ENCODE data around the gene TBC1D16. TPM values are rescaled to one million over a fixed set of nuclear protein-coding genes. Genes with fewer than 3 reads are reported as not detected.
"Not testable (repeated sequence)": the region's sequence is repeated elsewhere in the genome, so short reads cannot be mapped to it uniquely, and the experiment has no call there.

TBC1D16 gene
- total and polyA plus RNA-seq, 5 experiments from 2014 or later: 0.48 to 3.1 (median 0.89) TPM

DNA sequence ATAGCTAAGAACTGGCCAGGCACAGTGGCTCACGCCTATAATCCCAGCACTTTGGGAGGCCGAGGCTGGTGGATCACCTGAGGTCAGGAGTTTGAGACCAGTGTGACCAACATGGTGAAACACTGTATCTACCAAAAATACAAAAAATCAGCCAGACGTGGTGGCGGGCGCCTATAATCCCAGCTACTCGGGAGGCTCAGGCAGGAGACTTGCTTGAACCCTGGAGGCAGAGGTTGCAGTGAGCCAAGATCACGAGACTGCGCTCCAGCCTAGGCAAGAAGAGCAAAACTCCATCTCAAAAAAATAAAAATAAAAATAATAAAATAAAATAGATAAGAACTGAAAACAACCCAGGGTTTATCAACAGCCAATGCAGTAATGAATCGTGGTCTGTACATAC lies 74.1 kb downstream of the TBC1D16 start:
- H3K4me3 Mint-ChIP-seq, POLR2A ChIA-PET, H3K9me3 Mint-ChIP-seq, H3K27ac Mint-ChIP-seq, DNase-seq, ATAC-seq, H3K27me3 Mint-ChIP-seq, H3K36me3 Mint-ChIP-seq: not testable (repeated sequence)
- H3K4me1 Mint-ChIP-seq: peaks cover 0 to 15% (median 3%) of the 10 kb centered on the region in 4 donors

- Mint-ChIP-seq H3K4me1 (peaks cover 0 to 9% (median 2%) of the 10 kb centered on the region in 4 donors), H3K9me3 (no peaks in the 10 kb centered on the region), H3K27ac (no peak overlapping the region), H3K36me3 (no peaks in the 10 kb centered on the region), H3K4me3 (no peak overlapping the region), H3K27me3 (peaks cover 0 to 4% (median 2%) of the 10 kb centered on the region in 5 donors)
- POLR2A ChIA-PET: no interaction called here
- no peak for ATAC-seq
- DNase-seq: no peak
These were observed 74.7 kb downstream of the TBC1D16 start for GRCh38 chr17:79960788-79961522.

DNA sequence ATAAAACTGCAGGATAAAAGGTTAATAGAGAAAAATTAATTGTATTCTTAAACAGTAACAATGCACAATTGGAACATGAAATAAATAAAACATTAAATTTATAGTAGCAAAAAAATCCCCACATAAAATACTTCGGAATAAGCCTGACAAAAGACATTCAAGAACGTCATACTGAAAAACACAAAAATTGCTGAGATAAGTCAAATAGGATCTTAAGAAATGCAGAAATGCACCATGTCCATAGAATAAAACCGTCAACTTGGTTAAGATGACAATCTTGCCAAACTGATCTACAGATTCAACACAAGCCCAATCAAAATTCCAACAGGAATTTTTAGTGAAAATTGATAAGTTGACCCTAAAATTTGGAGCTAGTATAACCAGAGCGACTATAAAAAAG lies 76.6 kb downstream of the TBC1D16 start:
- DNase-seq (no peak), ATAC-seq (no peak)
- H3K4me3 Mint-ChIP-seq: no peak overlapping the region
- H3K36me3 Mint-ChIP-seq: no peaks in the 10 kb centered on the region
- H3K27ac Mint-ChIP-seq: no peak overlapping the region
- peaks cover 0 to 2% (median 0%) of the 10 kb centered on the region in 5 donors for H3K27me3 Mint-ChIP-seq
- POLR2A ChIA-PET: no interaction called here
- H3K9me3 Mint-ChIP-seq: no peaks in the 10 kb centered on the region
- H3K4me1 Mint-ChIP-seq: peaks cover 0 to 6% (median 2%) of the 10 kb centered on the region in 4 donors

- peaks cover 0 to 6% (median 2%) of the 10 kb centered on the region in 4 donors for H3K4me1 Mint-ChIP-seq
- H3K27me3 Mint-ChIP-seq: no peaks in the 10 kb centered on the region
- DNase-seq (no peak), ATAC-seq (no peak)
- H3K4me3 Mint-ChIP-seq: no peak overlapping the region
- peak overlapping the region in 1 of 10 donors; percentile 8 for H3K27ac Mint-ChIP-seq
- no peaks in the 10 kb centered on the region for H3K9me3 Mint-ChIP-seq
- no peaks in the 10 kb centered on the region for H3K36me3 Mint-ChIP-seq
- POLR2A ChIA-PET: no interaction called here
These were observed 78.8 kb downstream of the TBC1D16 start for GRCh38 chr17:79956853-79957252.

GRCh38 chr17:79956441-79956735 lies 79.3 kb downstream of the TBC1D16 start:
- H3K9me3 Mint-ChIP-seq, POLR2A ChIA-PET, H3K4me1 Mint-ChIP-seq, H3K27ac Mint-ChIP-seq, H3K27me3 Mint-ChIP-seq, ATAC-seq, H3K36me3 Mint-ChIP-seq, H3K4me3 Mint-ChIP-seq, DNase-seq: not testable (repeated sequence)

GRCh38 chr17:79955691-79956440 lies 79.8 kb downstream of the TBC1D16 start:
- no peak for DNase-seq
- no peak for ATAC-seq
- no peak overlapping the region for H3K27ac Mint-ChIP-seq
- no peaks in the 10 kb centered on the region for H3K27me3 Mint-ChIP-seq
- H3K36me3 Mint-ChIP-seq: no peaks in the 10 kb centered on the region
- no peaks in the 10 kb centered on the region for H3K9me3 Mint-ChIP-seq
- POLR2A ChIA-PET: interaction anchor here (0.6 kb wide), 1 partner anchor 72 kb away, joined by 4 read pairs; no protein-coding TSS in a partner anchor
- H3K4me1 Mint-ChIP-seq: peaks cover 0 to 4% (median 2%) of the 10 kb centered on the region in 4 donors
- H3K4me3 Mint-ChIP-seq: no peak overlapping the region

GRCh38 chr17:79955167-79955549 lies 80.5 kb downstream of the TBC1D16 start:
- no peak overlapping the region for H3K4me3 Mint-ChIP-seq
- DNase-seq (no peak), ATAC-seq (no peak)
- H3K27me3 Mint-ChIP-seq: no peaks in the 10 kb centered on the region
- H3K27ac Mint-ChIP-seq: no peak overlapping the region
- H3K36me3 Mint-ChIP-seq: peaks cover 0 to 2% (median 0%) of the 10 kb centered on the region in 3 donors
- peaks cover 0 to 4% (median 2%) of the 10 kb centered on the region in 4 donors for H3K4me1 Mint-ChIP-seq
- H3K9me3 Mint-ChIP-seq: no peaks in the 10 kb centered on the region
- POLR2A ChIA-PET: interaction anchor here (0.6 kb wide), 1 partner anchor 73 kb away, joined by 4 read pairs; no protein-coding TSS in a partner anchor

DNA sequence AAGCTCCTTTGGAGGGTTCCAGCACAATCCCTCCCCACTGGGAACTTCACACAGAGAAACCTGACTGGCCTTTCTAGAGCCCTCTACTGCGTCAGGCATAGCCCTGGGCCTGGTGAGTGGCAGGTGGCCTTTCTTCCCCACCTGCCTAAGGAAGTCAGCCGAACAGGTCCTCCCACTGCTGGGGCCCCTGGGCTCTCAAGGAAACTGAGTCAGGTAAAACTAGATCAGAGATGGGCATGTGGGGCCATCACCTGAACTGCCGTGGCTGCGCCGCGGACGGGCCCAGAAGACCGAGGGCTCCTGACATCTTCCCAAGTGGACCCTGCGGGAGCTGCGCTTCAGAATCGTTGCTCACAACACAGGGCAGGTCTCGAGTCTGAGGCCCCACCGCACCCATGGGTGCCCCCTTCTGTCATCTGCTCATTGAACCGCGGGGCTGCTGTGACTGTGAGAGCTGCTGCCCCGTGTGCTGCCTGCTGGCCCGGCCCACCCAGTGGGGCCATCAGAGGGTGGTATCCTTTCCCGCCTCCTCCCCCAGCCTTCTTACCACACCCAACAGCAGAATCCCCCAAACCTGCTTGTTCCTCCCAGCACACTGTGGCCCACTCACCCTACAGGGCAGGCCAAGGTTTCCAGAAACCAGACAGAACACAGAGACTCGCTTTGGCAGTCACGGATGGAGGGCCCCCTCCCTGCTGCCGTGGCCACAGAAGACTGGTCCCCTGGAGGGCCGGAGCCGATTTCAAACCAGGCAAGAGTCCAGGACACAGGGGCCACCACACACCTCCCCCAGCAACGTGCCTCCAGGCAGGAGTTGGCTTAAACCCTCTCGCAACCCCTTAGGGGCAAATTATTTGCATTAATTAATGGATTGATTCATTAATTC lies 81.1 kb downstream of the TBC1D16 start:
- Mint-ChIP-seq H3K4me1 (peaks cover 0 to 4% (median 2%) of the 10 kb centered on the region in 4 donors), H3K27ac (no peak overlapping the region), H3K4me3 (no peak overlapping the region), H3K36me3 (peaks cover 0 to 5% (median 0%) of the 10 kb centered on the region in 3 donors), H3K27me3 (no peaks in the 10 kb centered on the region), H3K9me3 (no peaks in the 10 kb centered on the region)
- POLR2A ChIA-PET: interaction anchor here (0.6 kb wide), 1 partner anchor 73 kb away, joined by 4 read pairs; no protein-coding TSS in a partner anchor
- DNase-seq (no peak), ATAC-seq (no peak)

GRCh38 chr17:79953335-79953734 lies 82.3 kb downstream of the TBC1D16 start:
- Mint-ChIP-seq H3K36me3 (peaks cover 0 to 5% (median 0%) of the 10 kb centered on the region in 3 donors), H3K4me3 (no peak overlapping the region), H3K27me3 (no peaks in the 10 kb centered on the region), H3K9me3 (no peaks in the 10 kb centered on the region), H3K4me1 (peaks cover 0 to 4% (median 3%) of the 10 kb centered on the region in 4 donors), H3K27ac (no peak overlapping the region)
- ATAC-seq (no peak), DNase-seq (no peak)
- POLR2A ChIA-PET: interaction anchor here (0.5 kb wide), 1 partner anchor 160 kb away, joined by 3 read pairs; no protein-coding TSS in a partner anchor

DNA sequence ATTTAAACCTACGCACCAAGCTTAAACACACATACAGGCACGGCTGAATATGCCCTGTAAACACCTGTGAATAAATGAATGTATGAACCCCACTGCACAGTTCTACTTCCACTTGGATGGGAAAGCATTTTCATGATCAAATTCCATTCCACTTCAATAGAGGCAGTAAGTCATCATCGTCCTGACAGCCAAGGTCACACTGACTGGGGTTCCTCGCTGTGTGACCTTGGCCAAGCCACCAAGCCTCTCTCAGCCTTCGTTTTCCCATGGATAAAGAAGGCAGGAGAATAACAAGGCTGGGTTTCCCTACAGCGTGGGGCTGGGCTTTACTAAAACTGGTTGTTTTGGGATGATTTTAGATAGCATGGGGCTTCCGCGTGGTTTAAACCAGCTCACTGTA lies 82.8 kb downstream of the TBC1D16 start:
- H3K9me3 Mint-ChIP-seq: no peaks in the 10 kb centered on the region
- ATAC-seq (no peak), DNase-seq (no peak)
- no peak overlapping the region for H3K27ac Mint-ChIP-seq
- H3K4me3 Mint-ChIP-seq: no peak overlapping the region
- POLR2A ChIA-PET: no interaction called here
- peaks cover 0 to 4% (median 3%) of the 10 kb centered on the region in 4 donors for H3K4me1 Mint-ChIP-seq
- H3K36me3 Mint-ChIP-seq: peaks cover 0 to 5% (median 0%) of the 10 kb centered on the region in 3 donors
- no peaks in the 10 kb centered on the region for H3K27me3 Mint-ChIP-seq

GRCh38 chr17:79952265-79952877 lies 83.3 kb downstream of the TBC1D16 start:
- no peaks in the 10 kb centered on the region for H3K27me3 Mint-ChIP-seq
- no peak overlapping the region for H3K27ac Mint-ChIP-seq
- H3K9me3 Mint-ChIP-seq: no peaks in the 10 kb centered on the region
- ATAC-seq (no peak), DNase-seq (no peak)
- peaks cover 0 to 5% (median 0%) of the 10 kb centered on the region in 3 donors for H3K36me3 Mint-ChIP-seq
- no peak overlapping the region for H3K4me3 Mint-ChIP-seq
- H3K4me1 Mint-ChIP-seq: peaks cover 0 to 4% (median 3%) of the 10 kb centered on the region in 4 donors
- POLR2A ChIA-PET: no interaction called here

Measured in naive thymus-derived CD8-positive, alpha-beta T cell (primary cell).